GM12872 (cell line): ENCODE results near the gene DLGAP1.

ENCODE experiments used
- CTCF ChIP-seq: IDR thresholded peaks from 3 replicates; pipeline ENCODE4 v1.5.1; 2011; ENCODE audit warnings: low read depth, mild to moderate bottlenecking, low read length, moderate library complexity; ENCODE audit not compliant: insufficient read depth

Gene DLGAP1

GRCh38 chr18:3836483-3837335, 618.4 kb downstream of the DLGAP1 start:
- TF ChIP-seq CTCF = no peak

- no peak for TF ChIP-seq CTCF
These were observed 623.0 kb downstream of the DLGAP1 start for GRCh38 chr18:3832025-3832638.

- no peak for TF ChIP-seq CTCF
These were observed 624.5 kb downstream of the DLGAP1 start for GRCh38 chr18:3830604-3831003.

- TF ChIP-seq CTCF = no peak
These were observed 627.8 kb downstream of the DLGAP1 start for GRCh38 chr18:3827236-3827845.

GRCh38 chr18:3826021-3826420, 629.1 kb downstream of the DLGAP1 start:
- TF ChIP-seq CTCF = no peak

GRCh38 chr18:3824101-3824500, 631.0 kb downstream of the DLGAP1 start:
- no peak for TF ChIP-seq CTCF

- no peak for TF ChIP-seq CTCF
These were observed 632.0 kb downstream of the DLGAP1 start for GRCh38 chr18:3823073-3823472.
